ENCODE data around the gene TFR2. TPM values are rescaled to one million over a fixed set of nuclear protein-coding genes. Genes with fewer than 3 reads are reported as not detected.

Gene TFR2
- total RNA-seq, 1 experiment from 2014 or later = not detected

- CTCF ChIA-PET = no interaction called here
- intact Hi-C loops (cut with micrococcal nuclease) = no loop called here
- H3K9me2 ChIP-seq (replicated peaks; ENCODE audit: low read length) = no peaks in the 10 kb centered on the region
- H3K27me3 ChIP-seq (ENCODE audit: low read length) = no peaks in the 10 kb centered on the region
- no peak overlapping the region for H3K4me2 ChIP-seq (ENCODE audit: low read length)
- no peaks in the 10 kb centered on the region for H3F3A ChIP-seq (ENCODE audit: low read length, unreplicated experiment)
- H3K79me2 ChIP-seq (ENCODE audit: low read length) = no peaks in the 10 kb centered on the region
- H3K27ac ChIP-seq (ENCODE audit: low read length) = no peak overlapping the region
- POLR2A ChIA-PET (ENCODE audit: unreplicated experiment) = no interaction called here
- no peaks in the 10 kb centered on the region for H3K4me1 ChIP-seq (ENCODE audit: insufficient read depth, low read length)
- ATAC-seq (no peak), DNase-seq (no peak)
- H2AFZ ChIP-seq (ENCODE audit: low read length) = no peak overlapping the region
- no peaks in the 10 kb centered on the region for H3K36me3 ChIP-seq (ENCODE audit: low read depth, low read length)
- no peak overlapping the region for H3K9ac ChIP-seq (ENCODE audit: low read length)
- H3K9me3 ChIP-seq (ENCODE audit: low read length) = no peaks in the 10 kb centered on the region
- TF ChIP-seq CTCF (conservative IDR thresholded peaks at IDR 0.05; ENCODE audit: low read depth, low read length) (no peak), EZH2phosphoT487 (IDR thresholded peaks at IDR 0.05; ENCODE audit: borderline replicate concordance, low read length) (no peak), EZH2 (IDR thresholded peaks at IDR 0.05; ENCODE audit: low read length, unreplicated experiment) (no peak)
- H3K4me3 ChIP-seq (ENCODE audit: low read length) = no peak overlapping the region
- BruUV-seq (replicated peaks) = no TSS peak
- no peaks in the 10 kb centered on the region for H4K20me1 ChIP-seq (ENCODE audit: low read length)
Observed at GRCh38 chr7:100595188-100595587, 46.2 kb downstream of the TFR2 start.

GRCh38 chr7:100591596-100591995, 49.8 kb downstream of the TFR2 start:
- Histone ChIP-seq H3F3A (ENCODE audit: low read length, unreplicated experiment) (no peaks in the 10 kb centered on the region), H3K4me1 (ENCODE audit: insufficient read depth, low read length) (no peaks in the 10 kb centered on the region), H3K79me2 (ENCODE audit: low read length) (no peaks in the 10 kb centered on the region), H2AFZ (ENCODE audit: low read length) (no peak overlapping the region), H3K27me3 (ENCODE audit: low read length) (no peaks in the 10 kb centered on the region), H3K4me3 (ENCODE audit: low read length) (no peak overlapping the region), H3K9me3 (ENCODE audit: low read length) (no peaks in the 10 kb centered on the region), H4K20me1 (ENCODE audit: low read length) (no peaks in the 10 kb centered on the region), H3K9me2 (replicated peaks; ENCODE audit: low read length) (no peaks in the 10 kb centered on the region), H3K36me3 (ENCODE audit: low read depth, low read length) (no peaks in the 10 kb centered on the region), H3K9ac (ENCODE audit: low read length) (no peak overlapping the region), H3K4me2 (ENCODE audit: low read length) (no peak overlapping the region), H3K27ac (ENCODE audit: low read length) (no peak overlapping the region)
- no peak for DNase-seq
- ChIA-PET CTCF (interaction anchor here (0.7 kb wide), 1 partner anchor 113 kb away, joined by 4 read pairs; the partner anchor contains the start of gene TSC22D4), POLR2A (ENCODE audit: unreplicated experiment) (no interaction called here)
- ATAC-seq = no peak
- no TSS peak for BruUV-seq (replicated peaks)
- no peak for TF ChIP-seq EZH2 (IDR thresholded peaks at IDR 0.05; ENCODE audit: low read length, unreplicated experiment)
- no peak for TF ChIP-seq CTCF (conservative IDR thresholded peaks at IDR 0.05; ENCODE audit: low read depth, low read length)
- no peak for TF ChIP-seq EZH2phosphoT487 (IDR thresholded peaks at IDR 0.05; ENCODE audit: borderline replicate concordance, low read length)
- intact Hi-C loops (cut with micrococcal nuclease) = no loop called here

DNA sequence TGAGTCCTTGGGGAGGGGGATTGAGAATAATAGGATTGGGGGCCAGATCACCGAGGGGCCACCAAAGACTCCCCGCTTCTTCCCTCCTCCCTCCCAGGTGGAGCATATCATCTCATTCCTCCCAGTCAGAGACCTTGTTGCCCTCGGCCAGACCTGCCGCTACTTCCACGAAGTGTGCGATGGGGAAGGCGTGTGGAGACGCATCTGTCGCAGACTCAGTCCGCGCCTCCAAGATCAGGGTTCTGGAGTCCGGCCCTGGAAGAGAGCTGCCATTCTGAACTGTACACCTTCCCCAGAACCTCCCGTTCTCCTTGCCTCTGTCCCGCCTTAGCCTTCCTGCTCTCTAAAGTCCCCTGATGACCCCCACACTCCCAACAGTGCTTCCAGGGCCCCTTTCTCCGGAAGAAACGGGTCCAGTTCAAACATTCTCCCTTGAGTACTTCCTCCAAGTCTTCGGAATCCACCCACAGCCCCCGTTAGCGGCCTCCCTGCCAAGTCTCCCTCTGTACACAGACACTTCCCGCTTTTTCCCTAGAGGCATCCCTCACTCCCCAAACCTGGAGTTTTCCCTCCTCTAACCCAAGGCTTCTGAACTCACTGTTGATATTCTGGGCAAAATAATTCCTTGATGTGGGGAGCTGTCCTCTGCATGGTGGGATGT, 51.1 kb downstream of the TFR2 start:
- no peak overlapping the region for H3K9ac ChIP-seq (ENCODE audit: low read length)
- no peak overlapping the region for H3K4me2 ChIP-seq (ENCODE audit: low read length)
- no peaks in the 10 kb centered on the region for H3F3A ChIP-seq (ENCODE audit: low read length, unreplicated experiment)
- H3K36me3 ChIP-seq (ENCODE audit: low read depth, low read length) = no peaks in the 10 kb centered on the region
- DNase-seq (no peak), ATAC-seq (no peak)
- no peaks in the 10 kb centered on the region for H3K27me3 ChIP-seq (ENCODE audit: low read length)
- ChIA-PET CTCF (no interaction called here), POLR2A (ENCODE audit: unreplicated experiment) (no interaction called here)
- no TSS peak for BruUV-seq (replicated peaks)
- peaks cover 4% of the 10 kb centered on the region for H3K79me2 ChIP-seq (ENCODE audit: low read length)
- H3K4me3 ChIP-seq (ENCODE audit: low read length) = no peak overlapping the region
- H3K27ac ChIP-seq (ENCODE audit: low read length) = no peak overlapping the region
- no peaks in the 10 kb centered on the region for H3K9me2 ChIP-seq (replicated peaks; ENCODE audit: low read length)
- no peak overlapping the region for H2AFZ ChIP-seq (ENCODE audit: low read length)
- TF ChIP-seq EZH2 (IDR thresholded peaks at IDR 0.05; ENCODE audit: low read length, unreplicated experiment) (no peak), CTCF (conservative IDR thresholded peaks at IDR 0.05; ENCODE audit: low read depth, low read length) (no peak), EZH2phosphoT487 (IDR thresholded peaks at IDR 0.05; ENCODE audit: borderline replicate concordance, low read length) (no peak)
- H4K20me1 ChIP-seq (ENCODE audit: low read length) = no peaks in the 10 kb centered on the region
- intact Hi-C loops (cut with micrococcal nuclease) = no loop called here
- no peaks in the 10 kb centered on the region for H3K9me3 ChIP-seq (ENCODE audit: low read length)
- H3K4me1 ChIP-seq (ENCODE audit: insufficient read depth, low read length) = no peaks in the 10 kb centered on the region
